ENCODE measurements around the gene MTERF4. TPM values are rescaled to one million over a fixed set of nuclear protein-coding genes. Genes with fewer than 3 reads are reported as not detected.

MTERF4 gene
- total and polyA plus RNA-seq, 10 of the 15 experiments (the other 5 are each of a cell fraction or from before 2014, with no cell fraction given) = 36.7 to 69.1 (median 45.5) TPM

GRCh38 chr2:241094924-241095420, 7.1 kb downstream of the MTERF4 start:
- FAIRE-seq = no peak
- peaks cover 36% of the 10 kb centered on the region for H3K4me1 ChIP-seq (ENCODE audit: control insufficient read depth, insufficient read depth, low read length)
- H3K4me2 ChIP-seq (ENCODE audit: control insufficient read depth, insufficient read depth) = no peak overlapping the region
- SMC1A ChIA-PET (ENCODE audit: uncharacterized antibody, unreplicated experiment) = interaction anchor here (0.9 to 3.1 kb wide), 4 partner anchors 9 to 53 kb away, joined by 3 to 13 read pairs (median 4); no protein-coding TSS in a partner anchor
- WGBS (ENCODE audit: insufficient coverage, insufficient replicate concordance, low lambda C conversion rate, missing lambda C conversion rate) = 46% methylated on average over 5 of the region's 6 CpGs
- intact Hi-C loops (cut with micrococcal nuclease; ENCODE audit: unreplicated experiment) (no loop called here), in situ Hi-C loops (cut with MboI) (no loop called here)
- no peak for DNase-seq (ENCODE audit: low read depth, low spot score)
- TF ChIP-seq JUND (IDR thresholded peaks at IDR 0.05; ENCODE audit: low read depth, low read length) = no peak
- peak; percentile 55 for TF ChIP-seq POLR2A (IDR thresholded peaks at IDR 0.05; ENCODE audit: low read depth, low read length)
- TF ChIP-seq IKZF1 (conservative IDR thresholded peaks at IDR 0.05) = no peak
- no peaks in the 10 kb centered on the region for H3K9me3 ChIP-seq (replicated peaks; ENCODE audit: control insufficient read depth, insufficient read depth, low read length)
- peaks cover 54% of the 10 kb centered on the region for H3K79me2 ChIP-seq (ENCODE audit: control insufficient read depth, insufficient read depth, low read length)
- RAD21 ChIA-PET (ENCODE audit: unreplicated experiment) = interaction anchor here (1.1 to 1.5 kb wide), 3 partner anchors 16 to 56 kb away, joined by 3 to 5 read pairs (median 3); partner anchors contain the start of gene PPP1R7
- POLR2A ChIA-PET = interaction anchor here (1.0 to 1.7 kb wide), 4 partner anchors 9 to 54 kb away, joined by 3 to 7 read pairs (median 5); partner anchors contain the start of gene PASK
- H3K27ac ChIP-seq (ENCODE audit: control insufficient read depth, insufficient read depth) = peak overlapping the region; percentile 90; the same call in 1 of the 2 replicates
- ATAC-seq = no peak
- CTCF ChIA-PET = interaction anchor here (1.1 to 1.5 kb wide), 2 partner anchors 16 to 225 kb away, joined by 3 to 6 read pairs; no protein-coding TSS in a partner anchor
- H3K9ac ChIP-seq (ENCODE audit: control insufficient read depth, insufficient read depth, low read length) = no peak overlapping the region
- no peaks in the 10 kb centered on the region for H3K27me3 ChIP-seq (replicated peaks in 1 of 2; ENCODE audit: control insufficient read depth in 2 of 2, insufficient read depth in 2 of 2, low read length in 1 of 2)
- H3K36me3 ChIP-seq (ENCODE audit: control insufficient read depth in 2 of 2, insufficient read depth in 2 of 2, low read length in 1 of 2) = peaks cover 20 to 41% of the 10 kb centered on the region in 2 experiments
- no peak overlapping the region for H3K4me3 ChIP-seq
- no peak overlapping the region for H2AFZ ChIP-seq (ENCODE audit: control insufficient read depth, low read depth, low read length)
- no peaks in the 10 kb centered on the region for H4K20me1 ChIP-seq (ENCODE audit: control insufficient read depth, insufficient read depth)
- BruUV-seq (replicated peaks) = no TSS peak

GRCh38 chr2:241094172-241094571, 7.9 kb downstream of the MTERF4 start:
- Histone ChIP-seq H3K4me2 (ENCODE audit: control insufficient read depth, insufficient read depth) (no peak overlapping the region), H3K27ac (ENCODE audit: control insufficient read depth, insufficient read depth) (no peak overlapping the region), H2AFZ (ENCODE audit: control insufficient read depth, low read depth, low read length) (no peak overlapping the region), H3K79me2 (ENCODE audit: control insufficient read depth, insufficient read depth, low read length) (peaks cover 46% of the 10 kb centered on the region), H3K36me3 (ENCODE audit: control insufficient read depth in 2 of 2, insufficient read depth in 2 of 2, low read length in 1 of 2) (peaks cover 22 to 41% of the 10 kb centered on the region in 2 experiments), H3K9me3 (replicated peaks; ENCODE audit: control insufficient read depth, insufficient read depth, low read length) (no peaks in the 10 kb centered on the region), H3K27me3 (replicated peaks in 1 of 2; ENCODE audit: control insufficient read depth in 2 of 2, insufficient read depth in 2 of 2, low read length in 1 of 2) (no peaks in the 10 kb centered on the region), H4K20me1 (ENCODE audit: control insufficient read depth, insufficient read depth) (no peaks in the 10 kb centered on the region), H3K9ac (ENCODE audit: control insufficient read depth, insufficient read depth, low read length) (no peak overlapping the region), H3K4me3 (no peak overlapping the region), H3K4me1 (ENCODE audit: control insufficient read depth, insufficient read depth, low read length) (peaks cover 30% of the 10 kb centered on the region)
- POLR2A ChIA-PET = interaction anchor here (1.1 to 1.2 kb wide), 2 partner anchors 8 to 55 kb away, joined by 3 to 5 read pairs; partner anchors contain the start of gene PASK
- DNase-seq (ENCODE audit: low read depth, low spot score) (no peak), ATAC-seq (no peak), FAIRE-seq (no peak)
- SMC1A ChIA-PET (ENCODE audit: uncharacterized antibody, unreplicated experiment) = interaction anchor here (1.5 to 3.1 kb wide), 3 partner anchors 9 to 54 kb away, joined by 4 to 13 read pairs (median 5); no protein-coding TSS in a partner anchor
- WGBS (ENCODE audit: insufficient coverage, insufficient replicate concordance, low lambda C conversion rate, missing lambda C conversion rate) = 98% methylated on average over 7 of the region's 7 CpGs
- TF ChIP-seq SREBF2 (IDR thresholded peaks at IDR 0.05; ENCODE audit: low read length) (no peak), ZNF24 (IDR thresholded peaks at IDR 0.05) (no peak), PKNOX1 (IDR thresholded peaks at IDR 0.05) (no peak), POLR2AphosphoS5 (IDR thresholded peaks at IDR 0.05; ENCODE audit: low read length) (no peak), SREBF1 (IDR thresholded peaks at IDR 0.05; ENCODE audit: low read length) (no peak), MYC (IDR thresholded peaks at IDR 0.05; ENCODE audit: insufficient read depth, insufficient read length, insufficient replicate concordance, low read length, severe bottlenecking) (no peak), TAF1 (IDR thresholded peaks at IDR 0.05; ENCODE audit: borderline replicate concordance, low read depth, low read length) (no peak)
- RAD21 ChIA-PET (ENCODE audit: unreplicated experiment) = interaction anchor here (1.1 kb wide), 1 partner anchor 18 kb away, joined by 3 read pairs; no protein-coding TSS in a partner anchor
- CTCF ChIA-PET = interaction anchor here (2.6 kb wide), 1 partner anchor 15 kb away, joined by 9 read pairs; no protein-coding TSS in a partner anchor
- intact Hi-C loops (cut with micrococcal nuclease; ENCODE audit: unreplicated experiment) (no loop called here), in situ Hi-C loops (cut with MboI) (no loop called here)
- no TSS peak for BruUV-seq (replicated peaks)
